ENCODE data around the gene FAM20A.

The FAM20A gene

DNA sequence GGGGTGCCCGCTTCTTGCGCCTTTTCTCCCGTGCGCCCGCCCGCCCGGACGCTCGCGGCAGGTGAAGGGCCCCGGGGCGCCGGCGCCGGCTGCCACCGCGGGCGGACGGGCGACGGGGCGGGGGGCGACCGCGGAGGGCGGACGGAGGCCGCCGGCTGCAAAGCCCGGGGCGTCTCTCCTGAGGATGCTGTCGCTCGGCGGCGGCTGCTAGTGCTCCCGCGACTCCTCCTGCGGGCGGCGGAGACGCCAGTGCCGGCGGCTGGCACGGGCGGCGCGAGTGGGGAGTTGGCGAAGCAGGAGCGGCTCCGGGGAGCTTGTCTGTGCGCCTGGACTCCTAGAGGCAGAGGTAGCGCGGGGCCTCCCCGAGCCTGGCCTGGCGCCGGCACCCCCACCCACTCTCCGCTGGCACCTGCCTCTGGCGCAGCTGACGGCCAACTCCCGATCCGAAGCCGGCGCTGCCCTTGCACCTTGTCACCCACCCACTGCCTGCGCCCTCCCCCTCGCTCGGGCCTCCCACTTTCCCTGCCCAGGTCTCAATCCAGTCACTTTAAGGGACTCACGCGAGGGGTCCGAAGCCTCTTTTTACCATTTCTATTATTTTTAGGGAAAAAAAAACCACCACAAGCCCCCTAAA, at the start of gene FAM20A:
FAM20A (minus strand) TSS at position 437 of the 634 bp plus-strand sequence. CDS start 701 bp downstream, outside the sequence.
- FAIRE-seq = no peak

GRCh38 chr17:68649324-68649723, 48.2 kb upstream of the FAM20A start:
- FAIRE-seq (no peak), DNase-seq (ENCODE audit: insufficient read length, low spot score) (no peak)

More for the DNA sequence above, at the start of gene FAM20A:
- DNase-seq (ENCODE audit: insufficient read length, low spot score) = no peak

DNA sequence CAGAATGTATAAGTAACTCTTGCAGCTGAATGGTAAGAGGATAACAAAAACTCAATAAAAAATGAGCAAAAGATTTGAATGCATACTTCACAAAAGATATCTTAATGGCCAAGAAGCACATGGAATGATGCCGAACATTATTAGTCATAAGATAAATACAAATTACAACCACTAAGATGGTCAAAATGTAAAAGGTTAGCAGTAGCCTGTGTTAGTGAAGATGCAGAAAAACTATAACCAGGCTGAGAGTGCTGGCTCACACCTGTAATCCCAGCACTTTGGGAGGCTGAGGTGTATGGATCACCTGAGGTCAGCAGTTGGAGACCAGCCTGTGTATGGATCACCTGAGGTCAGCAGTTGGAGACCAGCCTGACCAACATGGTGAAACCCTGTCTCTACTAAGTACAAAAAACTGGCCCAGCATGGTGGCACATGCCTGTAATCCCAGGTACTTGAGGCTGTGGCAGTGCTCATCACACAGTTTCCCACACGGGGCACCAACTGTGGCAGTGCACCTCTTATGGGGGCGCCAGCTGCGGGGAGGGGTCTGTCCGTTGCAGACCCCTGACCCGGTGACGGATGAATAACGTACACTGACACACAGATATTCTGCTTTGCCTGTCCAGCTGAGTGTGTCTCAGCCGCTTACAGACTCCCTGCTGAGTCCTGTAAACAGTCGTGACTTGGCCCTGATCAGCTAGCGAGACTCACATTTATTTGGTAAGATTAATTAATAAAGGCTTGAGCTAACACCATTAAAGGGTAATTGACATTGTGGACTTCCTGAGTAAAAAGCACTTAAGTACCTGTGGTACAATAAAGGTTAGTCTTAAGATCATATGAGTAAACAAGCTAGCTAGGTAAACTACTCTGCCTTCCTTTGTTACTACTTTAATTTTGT, 45.7 kb upstream of the FAM20A start:
- FAIRE-seq = peak; percentile 66

DNA sequence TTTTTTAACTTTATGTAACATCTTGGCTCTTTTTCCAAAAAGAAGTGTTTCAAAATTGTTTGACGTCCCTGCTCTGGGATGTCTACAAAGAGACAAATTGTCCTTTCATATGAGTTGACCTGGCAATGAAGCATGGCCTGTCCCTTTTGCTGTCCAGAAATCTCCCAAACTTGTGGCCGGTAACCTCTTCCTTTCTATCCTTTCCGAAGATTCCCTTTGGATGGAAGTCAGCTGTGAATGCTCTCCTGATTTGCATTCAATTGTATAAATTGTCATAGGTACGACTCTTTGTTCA, 40.9 kb upstream of the FAM20A start:
- no peak for DNase-seq (ENCODE audit: insufficient read length, low spot score)
- FAIRE-seq = no peak

More for the DNA sequence above, 45.7 kb upstream of the FAM20A start:
- no peak for DNase-seq (ENCODE audit: insufficient read length, low spot score)

DNA sequence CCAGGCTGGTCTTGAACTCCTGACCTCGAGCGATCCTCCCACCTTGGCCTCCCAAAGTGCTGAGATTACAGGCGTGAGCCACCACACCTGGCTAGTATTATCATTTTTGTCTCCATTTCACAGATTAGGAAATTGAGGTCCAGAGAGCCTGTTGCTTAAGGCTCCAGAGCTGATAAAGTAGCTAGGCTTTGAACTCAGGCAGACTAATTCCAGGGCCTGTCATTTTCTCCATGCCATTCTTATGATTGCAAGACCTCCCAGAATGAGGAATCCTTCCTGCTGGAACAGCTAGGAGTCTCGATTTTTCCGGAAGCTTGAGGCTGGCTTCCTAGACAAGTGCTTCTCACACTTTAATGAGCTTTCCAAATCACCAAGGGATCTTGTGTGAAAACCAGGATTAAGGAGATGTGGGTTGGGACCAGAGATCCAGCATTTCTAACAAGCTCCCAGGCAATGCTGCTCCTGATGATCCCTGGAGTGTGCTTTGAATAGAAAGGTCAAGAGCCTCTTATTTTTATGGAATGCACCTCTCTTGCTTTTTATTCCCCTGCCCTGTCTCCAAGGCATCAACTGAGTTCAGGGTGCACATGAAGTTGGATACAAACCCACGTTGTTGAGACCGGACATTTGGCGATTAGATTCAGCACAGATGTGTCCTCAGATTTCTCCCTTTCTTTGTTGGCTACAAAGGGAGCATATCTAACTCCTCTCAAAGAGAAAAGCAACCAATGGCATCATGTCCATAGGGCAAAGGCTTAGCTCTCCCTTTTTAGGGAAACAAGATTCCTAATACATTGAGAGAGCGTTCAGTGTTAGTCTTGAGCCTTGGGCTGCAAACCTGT, 40.3 kb upstream of the FAM20A start:
- FAIRE-seq = no peak

DNA sequence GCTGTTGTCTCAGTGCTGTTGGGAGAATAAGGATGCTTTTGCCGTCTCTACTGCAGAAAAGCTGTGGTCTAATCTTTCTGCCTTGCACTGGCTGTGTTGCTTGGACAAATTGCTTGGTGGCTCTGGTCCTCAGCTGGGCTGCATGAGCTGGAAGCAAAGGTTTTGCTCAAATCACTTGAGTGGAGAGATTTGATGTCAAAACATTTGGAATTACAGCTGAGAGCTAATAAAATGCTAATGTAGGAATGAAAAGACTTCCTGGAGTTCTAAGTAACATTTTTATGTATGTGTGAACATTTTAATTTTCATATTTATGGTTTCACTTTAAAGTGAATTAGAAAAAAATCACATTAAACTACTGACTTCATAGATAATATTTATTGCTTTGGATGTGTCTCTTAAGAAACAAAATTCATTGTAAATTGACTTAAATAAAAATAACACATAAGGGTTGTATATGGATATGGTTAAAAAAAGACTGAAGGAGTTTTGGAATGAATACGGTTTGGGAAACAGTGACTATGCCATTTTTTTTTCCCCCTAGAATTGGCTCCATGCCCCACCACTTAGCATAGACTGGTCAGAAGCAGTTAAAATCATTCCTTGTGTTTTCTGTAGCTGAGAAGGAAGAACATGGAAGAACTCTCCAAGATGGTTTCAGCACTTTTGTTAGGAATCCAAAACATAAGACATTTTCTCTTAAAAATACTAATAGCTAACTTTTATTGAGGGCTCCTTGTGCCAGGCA, 39.2 kb upstream of the FAM20A start:
- DNase-seq (ENCODE audit: insufficient read length, low spot score) = no peak
- no peak for FAIRE-seq

More for the DNA sequence above, 40.3 kb upstream of the FAM20A start:
- DNase-seq (ENCODE audit: insufficient read length, low spot score) = no peak

- DNase-seq (ENCODE audit: insufficient read length, low spot score) = no peak
- no peak for FAIRE-seq
Measured at GRCh38 chr17:68634345-68634876, 33.2 kb upstream of the FAM20A start.

DNA sequence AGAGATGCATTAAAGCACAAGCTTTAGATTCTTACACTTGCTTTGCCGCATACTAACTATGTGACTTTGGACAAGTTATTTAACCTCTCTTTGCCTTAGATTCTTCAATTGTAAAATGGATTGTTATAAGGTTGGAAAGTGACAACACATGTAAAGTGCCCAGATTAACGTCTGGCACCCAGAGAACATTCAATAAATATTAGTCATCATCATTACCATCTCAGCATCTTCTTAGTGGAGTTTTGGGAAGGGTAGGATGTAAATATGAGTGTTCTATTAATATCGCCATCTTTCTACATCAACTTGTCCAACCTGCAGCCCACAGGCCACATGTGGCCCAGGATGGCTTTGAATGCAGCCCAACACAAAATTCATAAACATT, 27.4 kb upstream of the FAM20A start:
- no peak for FAIRE-seq
- no peak for DNase-seq (ENCODE audit: insufficient read length, low spot score)

DNA sequence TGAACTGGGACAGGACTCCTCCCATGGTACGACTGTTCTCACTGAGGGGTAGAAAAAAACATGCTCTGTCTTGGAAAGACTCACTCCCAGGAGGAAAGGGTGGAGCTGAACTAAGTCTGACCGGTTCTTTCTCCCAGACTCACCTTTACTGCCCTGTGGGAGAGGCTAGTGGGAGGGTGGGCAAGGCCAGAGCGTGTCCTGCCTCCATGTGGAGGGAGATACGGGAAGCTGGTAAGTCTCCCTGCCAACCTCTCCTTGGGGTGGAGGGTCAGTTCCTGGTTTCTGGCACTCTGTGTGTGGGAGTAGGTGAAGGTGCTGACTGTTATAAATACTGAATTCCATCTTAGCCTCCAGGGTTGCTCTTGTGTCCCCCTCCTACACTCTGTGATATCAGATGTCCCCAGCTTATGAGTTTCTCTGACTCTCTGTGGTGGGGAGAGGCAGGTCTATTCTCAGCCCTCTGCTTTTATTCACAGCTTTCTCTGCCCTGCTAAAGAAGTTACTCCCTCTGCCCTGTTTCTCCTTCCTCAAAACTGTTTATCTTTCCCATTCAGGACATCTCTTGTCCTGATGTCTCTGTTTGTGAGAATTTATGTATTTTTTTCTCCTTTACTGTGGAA, 26.9 kb upstream of the FAM20A start:
- FAIRE-seq (no peak), DNase-seq (ENCODE audit: insufficient read length, low spot score) (no peak)

DNA sequence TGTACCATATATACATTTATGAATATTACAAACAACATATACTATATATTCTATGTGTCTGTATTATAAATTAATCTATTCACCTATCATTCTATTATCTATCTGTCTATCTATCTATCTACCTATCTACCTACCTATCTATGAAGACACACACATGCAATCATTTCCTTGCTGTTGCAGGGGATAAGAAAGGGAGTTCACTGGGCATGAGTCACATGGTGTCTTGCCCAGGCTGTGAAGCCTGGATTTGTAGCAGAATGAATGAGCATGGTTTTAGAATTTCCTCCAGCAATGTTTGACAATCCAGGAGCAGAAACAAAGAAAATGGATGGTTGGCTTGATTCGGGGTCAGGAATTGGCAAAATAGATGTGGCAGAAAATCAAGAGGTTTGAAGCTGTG, 23.2 kb upstream of the FAM20A start:
- DNase-seq (ENCODE audit: insufficient read length, low spot score) = no peak
- FAIRE-seq = no peak

DNA sequence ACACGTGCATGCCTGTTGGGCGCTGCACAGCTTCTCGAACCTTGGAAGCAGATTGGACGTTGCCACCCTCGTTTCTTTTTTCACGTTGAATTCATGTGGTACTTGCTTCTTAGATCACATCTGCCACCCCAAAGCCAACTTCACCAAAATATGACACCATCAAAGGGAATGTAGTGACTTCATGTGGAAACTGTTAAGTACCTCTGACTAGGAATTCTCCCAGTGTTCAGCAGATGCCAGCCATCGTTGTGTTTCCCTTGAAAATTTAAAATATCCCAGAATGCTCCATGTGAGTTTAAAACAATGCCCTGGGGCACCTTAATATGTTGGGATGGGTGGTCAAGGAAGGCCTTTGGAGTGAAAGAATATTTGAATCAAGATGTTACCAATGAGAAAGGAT, 22.6 kb upstream of the FAM20A start:
- DNase-seq (ENCODE audit: insufficient read length, low spot score) = no peak
- no peak for FAIRE-seq

GRCh38 chr17:68622423-68622822, 21.3 kb upstream of the FAM20A start:
- FAIRE-seq (no peak), DNase-seq (ENCODE audit: insufficient read length, low spot score) (no peak)

- FAIRE-seq (no peak), DNase-seq (ENCODE audit: insufficient read length, low spot score) (no peak)
Measured at GRCh38 chr17:68621065-68621464, 19.9 kb upstream of the FAM20A start.

GRCh38 chr17:68616334-68616733, 15.2 kb upstream of the FAM20A start:
- FAIRE-seq = no peak

DNA sequence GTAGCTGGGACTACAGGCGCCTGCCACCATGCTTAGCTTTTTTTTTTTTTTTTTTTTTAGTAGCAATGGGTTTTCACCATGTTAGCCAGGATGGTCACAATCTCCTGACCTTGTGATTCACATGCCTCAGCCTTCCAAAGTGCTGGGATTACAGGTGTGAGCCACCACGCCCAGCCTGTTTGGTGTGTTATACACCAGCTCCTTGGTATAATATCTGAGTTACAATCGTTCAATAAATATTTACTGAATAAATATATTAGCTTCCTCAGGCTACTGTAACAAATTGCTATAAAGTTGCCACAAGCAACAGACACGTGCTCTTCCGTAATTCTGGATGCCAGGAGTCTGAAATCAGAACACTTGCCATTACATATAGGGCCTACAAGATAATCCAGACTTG, 13.6 kb upstream of the FAM20A start:
- no peak for DNase-seq (ENCODE audit: insufficient read length, low spot score)
- no peak for FAIRE-seq

More at GRCh38 chr17:68616334-68616733, 15.2 kb upstream of the FAM20A start:
- DNase-seq (ENCODE audit: insufficient read length, low spot score) = no peak

DNA sequence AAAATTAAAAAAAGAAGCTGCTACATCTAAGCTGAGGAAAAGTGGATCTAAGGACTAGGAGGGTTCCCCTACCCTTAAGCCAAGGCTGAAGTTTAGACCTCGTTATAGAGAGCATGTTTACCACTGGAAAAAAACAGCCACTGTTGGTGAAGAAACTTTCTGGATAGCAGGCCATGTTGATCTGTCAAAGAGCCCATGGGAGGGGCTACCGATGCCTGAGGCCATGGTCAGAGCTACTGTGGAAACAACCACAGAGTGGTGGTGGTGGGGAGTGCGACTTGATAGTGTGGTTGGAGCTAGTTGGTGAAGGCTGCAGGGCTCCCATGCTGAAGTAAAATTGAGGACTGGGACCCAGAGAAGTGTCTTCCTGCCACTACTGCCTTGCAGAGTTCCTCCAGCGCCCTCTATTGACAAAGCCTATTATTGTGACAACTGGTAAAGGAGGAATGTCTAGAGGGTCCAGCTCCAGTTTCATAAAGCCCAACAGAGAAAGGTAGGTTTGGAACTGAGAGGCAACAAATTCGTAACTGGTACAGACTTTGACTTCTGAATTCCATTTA, 12.7 kb upstream of the FAM20A start:
- FAIRE-seq (no peak), DNase-seq (ENCODE audit: insufficient read length, low spot score) (peak; percentile 57)

DNA sequence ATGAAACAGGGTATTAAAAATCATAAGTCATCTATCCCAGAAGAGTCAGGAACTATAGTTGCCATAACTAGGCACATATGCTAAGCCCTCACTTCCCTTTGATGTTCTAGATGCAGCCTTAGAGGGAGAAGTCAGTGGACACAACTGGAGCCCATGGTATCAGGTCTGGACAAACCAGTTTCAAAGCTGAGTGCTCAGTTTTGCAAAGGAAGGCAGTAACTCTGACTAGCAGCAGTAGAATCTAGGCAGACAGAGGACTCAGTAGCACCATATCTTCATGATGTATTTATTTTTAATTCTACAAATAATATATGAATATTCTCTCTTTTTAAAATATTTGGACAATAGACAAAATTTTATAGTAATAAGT, 11.7 kb upstream of the FAM20A start:
- no peak for DNase-seq (ENCODE audit: insufficient read length, low spot score)
- peak; percentile 4 for FAIRE-seq

- no peak for FAIRE-seq
- DNase-seq (ENCODE audit: insufficient read length, low spot score) = no peak
Measured at GRCh38 chr17:68612209-68612922, 11.2 kb upstream of the FAM20A start.

All from HTR-8/SVneo (cell line).